K562 (cell line): ENCODE data around the gene SECISBP2.

ENCODE experiments used
- ARNT ChIP-seq, 2 experiments: fragments of 450-650 bp; IDR thresholded peaks; 2 replicates each; pipeline ENCODE4 v1.6.1; 2016; ENCODE audit warnings: mild to moderate bottlenecking in 1 of 2
- HSF4 ChIP-seq: fragments of 250-450 bp; sonication (Bioruptor Pico); IDR thresholded peaks from 2 replicates; pipeline ENCODE4 v2.1.2; 2022; ENCODE audit warnings: mild to moderate bottlenecking, moderate library complexity, borderline replicate concordance
- POLR2AphosphoS2 ChIP-seq: IDR thresholded peaks from 2 replicates; pipeline ENCODE4 v1.6.1; 2012; ENCODE audit warnings: low read length, improper control_type of control experiment
- RFX1 ChIP-seq: fragments of 450-650 bp; IDR thresholded peaks from 2 replicates; pipeline ENCODE4 v1.6.1; 2016; ENCODE audit warnings: mild to moderate bottlenecking, moderate library complexity
- SPI1 ChIP-seq: IDR thresholded peaks from 2 replicates; pipeline ENCODE4 v1.6.1; 2011; ENCODE audit warnings: low read depth, low read length, control low read depth, borderline replicate concordance
- TFAP4 ChIP-seq: sonication (generic); formaldehyde crosslinking; IDR thresholded peaks from 2 replicates; pipeline ENCODE4 v1.8.0; 2022; ENCODE audit warnings: missing genetic modification reagents, mild to moderate bottlenecking, moderate library complexity, borderline replicate concordance
- TRIM28 ChIP-seq: fragments of 450-650 bp; IDR thresholded peaks from 2 replicates; pipeline ENCODE4 v1.6.1; 2017
- TF ChIP-seq, protein P1 (sequence below), 3 experiments: IDR thresholded peaks in 2 of 3; conservative IDR thresholded peaks in 1 of 3; 2 replicates each; pipeline ENCODE4 v1.5.1; 2011 to 2012; ENCODE audit warnings: low read length in 3 of 3, mild to moderate bottlenecking in 3 of 3, control low read depth in 2 of 3, improper control_type of control experiment in 1 of 3, inconsistent platforms in 1 of 3, low read depth in 1 of 3, mixed read lengths in 1 of 3, moderate library complexity in 1 of 3; ENCODE audit not compliant: insufficient read depth in 2 of 3

DNA sequence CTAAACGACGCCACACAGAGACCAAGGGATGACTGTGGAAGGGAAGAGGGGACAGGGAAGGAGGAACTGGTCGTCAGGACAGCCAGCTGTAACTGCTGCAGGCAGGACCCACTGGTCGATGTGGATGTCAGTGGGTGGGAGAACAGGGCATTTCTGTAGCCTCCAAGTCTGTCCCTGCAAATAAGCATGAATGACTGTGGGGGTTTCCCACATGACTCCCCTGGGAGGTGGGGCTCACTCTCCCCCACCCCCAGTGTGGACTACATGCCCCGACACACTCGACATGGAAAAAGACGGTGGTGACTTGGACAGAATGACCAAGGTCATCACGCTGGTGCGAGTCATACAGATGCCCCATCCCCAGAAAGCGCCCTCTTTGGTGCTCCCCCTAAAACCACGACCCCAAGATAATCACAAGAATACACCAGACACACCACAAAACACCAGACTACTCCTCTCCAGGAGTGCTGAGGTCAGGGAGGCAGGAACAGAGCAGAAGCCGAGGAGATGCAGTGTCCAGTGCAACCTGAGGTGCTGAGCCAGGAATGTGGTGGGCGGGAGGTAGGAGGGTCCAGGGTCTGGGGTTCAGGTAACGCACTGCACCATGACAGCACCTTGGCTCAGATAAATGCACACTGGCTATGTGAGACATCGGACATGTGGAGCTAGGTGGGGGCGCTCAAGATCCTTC is 64.9 kb downstream of the SECISBP2 start:
- TF ChIP-seq HSF4 (CRISPR knock-in tag) (no peak), TRIM28 (no peak), SPI1 (no peak), POLR2AphosphoS2 (no peak), ARNT (IDR thresholded peaks at IDR 0.05) (no peak), TFAP4 (no peak), RFX1 (no peak)
- TF ChIP-seq, protein P1, sequence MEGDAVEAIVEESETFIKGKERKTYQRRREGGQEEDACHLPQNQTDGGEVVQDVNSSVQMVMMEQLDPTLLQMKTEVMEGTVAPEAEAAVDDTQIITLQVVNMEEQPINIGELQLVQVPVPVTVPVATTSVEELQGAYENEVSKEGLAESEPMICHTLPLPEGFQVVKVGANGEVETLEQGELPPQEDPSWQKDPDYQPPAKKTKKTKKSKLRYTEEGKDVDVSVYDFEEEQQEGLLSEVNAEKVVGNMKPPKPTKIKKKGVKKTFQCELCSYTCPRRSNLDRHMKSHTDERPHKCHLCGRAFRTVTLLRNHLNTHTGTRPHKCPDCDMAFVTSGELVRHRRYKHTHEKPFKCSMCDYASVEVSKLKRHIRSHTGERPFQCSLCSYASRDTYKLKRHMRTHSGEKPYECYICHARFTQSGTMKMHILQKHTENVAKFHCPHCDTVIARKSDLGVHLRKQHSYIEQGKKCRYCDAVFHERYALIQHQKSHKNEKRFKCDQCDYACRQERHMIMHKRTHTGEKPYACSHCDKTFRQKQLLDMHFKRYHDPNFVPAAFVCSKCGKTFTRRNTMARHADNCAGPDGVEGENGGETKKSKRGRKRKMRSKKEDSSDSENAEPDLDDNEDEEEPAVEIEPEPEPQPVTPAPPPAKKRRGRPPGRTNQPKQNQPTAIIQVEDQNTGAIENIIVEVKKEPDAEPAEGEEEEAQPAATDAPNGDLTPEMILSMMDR (IDR thresholded peaks at IDR 0.05 in 2 of 3, conservative IDR thresholded peaks at IDR 0.05 in 1 of 3; ENCODE audit: insufficient read depth in 2 of 3, low read depth in 1 of 3, low read length in 3 of 3) = no peak
